Spleen (tissue), 7 donors: ENCODE results near the gene LDHD.

Experiments used
- POLR2A ChIP-seq, 3 donors: fragments of 450-650 bp; IDR thresholded peaks; one replicate each; pipeline ENCODE4 v1.5.1; 2017; ENCODE audit warnings: antibody characterized with exemption in 3 of 3, mild to moderate bottlenecking in 1 of 3
- TF ChIP-seq, protein P1 (sequence below), 11 experiments: fragments of 200-600 bp in 7 of 11; fragments of 450-650 bp in 4 of 11; sonication (generic) in 4 of 11; IDR thresholded peaks in 8 of 11; conservative IDR thresholded peaks in 3 of 11; 1 replicate in 7 of 11; 2 replicates in 4 of 11; pipeline versions ENCODE4 v1.4.0 to v1.8.0; 2016 to 2021; ENCODE audit warnings: antibody characterized with exemption in 11 of 11, inconsistent platforms in 4 of 11, mild to moderate bottlenecking in 1 of 11
- donor health status: DM: no; HTN: no; CAD: no; lungs with moderate emphysema.
- donor health status: DM: no; HTN: no; CAD: no.
- donor health status: DM: no; HTN: no; CAD: no.

DNA sequence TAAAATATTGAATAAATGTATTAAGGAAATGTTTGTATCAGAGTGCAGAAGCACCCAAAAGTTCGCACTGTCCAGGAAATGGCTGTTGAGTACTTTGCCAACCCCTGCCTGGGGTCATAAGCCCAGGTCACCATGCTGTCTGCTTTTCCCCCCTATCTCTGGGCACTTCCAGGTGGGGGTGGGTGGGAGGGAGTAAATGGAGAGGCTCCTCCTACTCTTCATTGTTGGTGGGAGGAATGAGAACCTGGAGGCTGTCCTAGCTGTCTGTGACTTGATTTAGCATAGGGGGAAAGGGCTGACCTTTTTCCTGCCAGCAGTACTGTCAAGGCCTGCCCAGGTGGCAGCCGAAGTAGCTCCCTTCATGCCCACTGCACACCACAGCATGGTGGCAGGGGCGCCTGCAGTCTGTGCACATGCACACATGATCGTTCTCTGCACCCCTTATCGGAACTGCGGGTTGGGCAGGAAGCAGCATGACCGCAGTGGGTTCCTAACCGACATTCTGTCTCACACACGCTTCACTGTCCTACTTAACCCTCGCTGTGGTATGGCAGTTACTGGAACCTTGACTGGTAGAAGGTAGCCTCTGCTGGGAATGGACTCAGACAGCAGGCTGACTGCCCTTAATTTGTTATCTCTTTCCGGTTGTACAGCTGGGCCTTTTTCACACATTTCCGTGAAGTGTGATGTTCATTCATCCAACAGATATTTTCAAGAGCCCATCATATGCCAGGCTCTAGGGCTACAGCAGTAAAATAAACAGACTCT lies 41.5 kb downstream of the LDHD start:
- TF ChIP-seq, protein P1, sequence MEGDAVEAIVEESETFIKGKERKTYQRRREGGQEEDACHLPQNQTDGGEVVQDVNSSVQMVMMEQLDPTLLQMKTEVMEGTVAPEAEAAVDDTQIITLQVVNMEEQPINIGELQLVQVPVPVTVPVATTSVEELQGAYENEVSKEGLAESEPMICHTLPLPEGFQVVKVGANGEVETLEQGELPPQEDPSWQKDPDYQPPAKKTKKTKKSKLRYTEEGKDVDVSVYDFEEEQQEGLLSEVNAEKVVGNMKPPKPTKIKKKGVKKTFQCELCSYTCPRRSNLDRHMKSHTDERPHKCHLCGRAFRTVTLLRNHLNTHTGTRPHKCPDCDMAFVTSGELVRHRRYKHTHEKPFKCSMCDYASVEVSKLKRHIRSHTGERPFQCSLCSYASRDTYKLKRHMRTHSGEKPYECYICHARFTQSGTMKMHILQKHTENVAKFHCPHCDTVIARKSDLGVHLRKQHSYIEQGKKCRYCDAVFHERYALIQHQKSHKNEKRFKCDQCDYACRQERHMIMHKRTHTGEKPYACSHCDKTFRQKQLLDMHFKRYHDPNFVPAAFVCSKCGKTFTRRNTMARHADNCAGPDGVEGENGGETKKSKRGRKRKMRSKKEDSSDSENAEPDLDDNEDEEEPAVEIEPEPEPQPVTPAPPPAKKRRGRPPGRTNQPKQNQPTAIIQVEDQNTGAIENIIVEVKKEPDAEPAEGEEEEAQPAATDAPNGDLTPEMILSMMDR (IDR thresholded peaks at IDR 0.05 in 8 of 11, conservative IDR thresholded peaks at IDR 0.05 in 3 of 11), result peak in 2 of 11 experiments; percentile 21 to 33
- TF ChIP-seq POLR2A (IDR thresholded peaks at IDR 0.05), result no peak
